Osteoblast (primary cell): ENCODE measurements around the gene ADGRV1. TPM values are rescaled to one million over a fixed set of nuclear protein-coding genes. Genes with fewer than 3 reads are reported as not detected.

Experiments used
- DNase-seq: peaks from one replicate; pipeline ENCODE4 v3.0.0; 2011; ENCODE audit warnings: low spot score, mixed read lengths; ENCODE audit not compliant: insufficient read length; ENCODE audit errors: missing footprints
- H2AFZ ChIP-seq: 2 replicates; pipeline ENCODE4 v1.6.0; 2011; ENCODE audit warnings: mild to moderate bottlenecking, low read length
- H3K27ac ChIP-seq: 2 replicates; pipeline ENCODE4 v1.5.1; 2011; ENCODE audit warnings: mild to moderate bottlenecking, low read depth, low read length, moderate library complexity
- H3K27me3 ChIP-seq: 2 replicates; pipeline ENCODE4 v1.6.0; 2012; ENCODE audit warnings: mild to moderate bottlenecking, control low read depth, inconsistent platforms, low read length, moderate library complexity; ENCODE audit not compliant: insufficient read depth
- H3K36me3 ChIP-seq: 2 replicates; pipeline ENCODE4 v1.5.1; 2011; ENCODE audit warnings: mild to moderate bottlenecking, low read length, control low read depth, moderate library complexity; ENCODE audit not compliant: insufficient read depth
- H3K4me1 ChIP-seq: 2 replicates; pipeline ENCODE4 v1.5.1; 2011; ENCODE audit warnings: mild to moderate bottlenecking, low read length, control low read depth, moderate library complexity; ENCODE audit not compliant: insufficient read depth
- H3K4me2 ChIP-seq: 2 replicates; pipeline ENCODE4 v1.6.0; 2011; ENCODE audit warnings: mild to moderate bottlenecking, low read length; ENCODE audit not compliant: insufficient read depth
- H3K4me3 ChIP-seq: fragments of 200-600 bp; sonication (generic); 3 replicates; pipeline ENCODE4 v1.5.1; 2012; ENCODE audit warnings: mild to moderate bottlenecking, low read length, inconsistent platforms; ENCODE audit not compliant: insufficient read depth
- H3K79me2 ChIP-seq: 2 replicates; pipeline ENCODE4 v1.6.0; 2012; ENCODE audit warnings: mild to moderate bottlenecking, low read length, control low read depth, inconsistent platforms; ENCODE audit not compliant: insufficient read depth
- H3K9me3 ChIP-seq: 2 replicates; pipeline ENCODE4 v1.5.1; 2011; ENCODE audit warnings: low read depth, low read length, control low read depth
- H4K20me1 ChIP-seq: 2 replicates; pipeline ENCODE4 v1.6.0; 2012; ENCODE audit warnings: mild to moderate bottlenecking, low read length, control low read depth; ENCODE audit not compliant: insufficient read depth
- total RNA-seq: library from RNA; depleted of rRNA; stranded (reverse); fragments of >200 nt; gene quantifications from 2 replicates; pipeline ENCODE4 v1.2.3, GENCODE V29; 2012
- TF ChIP-seq, protein P1 (sequence below): IDR thresholded peaks from 2 replicates; pipeline ENCODE4 v1.5.1; 2011; ENCODE audit warnings: mild to moderate bottlenecking, low read depth, low read length, moderate library complexity; ENCODE audit errors: extremely low read depth

ADGRV1 gene
- total RNA-seq, 1 donor: under 0.01 TPM

DNA sequence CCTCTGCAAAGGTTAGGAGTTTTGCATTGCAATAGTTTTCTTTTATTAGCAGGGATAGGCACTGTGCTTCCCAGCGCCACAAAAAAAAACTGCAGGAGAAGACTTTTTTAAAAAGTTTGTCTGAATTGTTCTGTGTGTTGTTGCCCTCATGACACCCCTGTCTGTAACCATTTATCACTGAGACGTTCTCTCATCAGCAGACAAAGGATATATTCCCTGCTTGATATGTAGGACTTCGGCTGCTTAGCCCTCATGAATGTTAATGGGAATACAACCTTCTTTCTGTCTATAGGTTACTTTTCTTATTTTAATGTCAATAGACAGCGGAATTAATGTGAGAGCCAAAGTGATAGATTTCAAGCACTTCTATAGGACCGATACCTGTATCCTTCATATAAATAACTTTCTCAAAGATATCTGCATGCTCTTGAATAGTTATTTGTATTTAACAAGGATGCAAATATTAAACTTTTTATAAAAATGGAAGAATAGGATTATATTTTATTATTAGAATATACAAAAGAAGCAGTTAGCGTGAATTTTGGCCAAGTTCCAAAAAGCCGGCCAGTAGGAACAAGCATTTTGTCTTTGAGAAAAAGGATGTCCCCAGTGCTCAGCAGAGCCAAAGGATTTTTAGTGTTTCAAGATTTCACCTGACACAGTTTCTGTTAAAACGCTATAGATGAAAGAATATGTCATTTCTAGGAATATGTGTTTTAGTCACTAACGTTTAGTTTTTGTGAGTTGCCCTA, 27.7 kb upstream of the ADGRV1 start:
- no peak overlapping the region for H3K27ac ChIP-seq
- peaks cover 39% of the 10 kb centered on the region for H3K79me2 ChIP-seq
- no peak for DNase-seq
- TF ChIP-seq, protein P1, sequence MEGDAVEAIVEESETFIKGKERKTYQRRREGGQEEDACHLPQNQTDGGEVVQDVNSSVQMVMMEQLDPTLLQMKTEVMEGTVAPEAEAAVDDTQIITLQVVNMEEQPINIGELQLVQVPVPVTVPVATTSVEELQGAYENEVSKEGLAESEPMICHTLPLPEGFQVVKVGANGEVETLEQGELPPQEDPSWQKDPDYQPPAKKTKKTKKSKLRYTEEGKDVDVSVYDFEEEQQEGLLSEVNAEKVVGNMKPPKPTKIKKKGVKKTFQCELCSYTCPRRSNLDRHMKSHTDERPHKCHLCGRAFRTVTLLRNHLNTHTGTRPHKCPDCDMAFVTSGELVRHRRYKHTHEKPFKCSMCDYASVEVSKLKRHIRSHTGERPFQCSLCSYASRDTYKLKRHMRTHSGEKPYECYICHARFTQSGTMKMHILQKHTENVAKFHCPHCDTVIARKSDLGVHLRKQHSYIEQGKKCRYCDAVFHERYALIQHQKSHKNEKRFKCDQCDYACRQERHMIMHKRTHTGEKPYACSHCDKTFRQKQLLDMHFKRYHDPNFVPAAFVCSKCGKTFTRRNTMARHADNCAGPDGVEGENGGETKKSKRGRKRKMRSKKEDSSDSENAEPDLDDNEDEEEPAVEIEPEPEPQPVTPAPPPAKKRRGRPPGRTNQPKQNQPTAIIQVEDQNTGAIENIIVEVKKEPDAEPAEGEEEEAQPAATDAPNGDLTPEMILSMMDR: no peak
- H3K27me3 ChIP-seq: peaks cover 19% of the 10 kb centered on the region
- no peak overlapping the region for H3K4me3 ChIP-seq
- peaks cover 7% of the 10 kb centered on the region for H4K20me1 ChIP-seq
- peaks cover 16% of the 10 kb centered on the region for H3K4me1 ChIP-seq
- no peaks in the 10 kb centered on the region for H3K9me3 ChIP-seq
- no peak overlapping the region for H2AFZ ChIP-seq
- H3K4me2 ChIP-seq: peak overlapping the region; percentile 97
- H3K36me3 ChIP-seq: no peaks in the 10 kb centered on the region

DNA sequence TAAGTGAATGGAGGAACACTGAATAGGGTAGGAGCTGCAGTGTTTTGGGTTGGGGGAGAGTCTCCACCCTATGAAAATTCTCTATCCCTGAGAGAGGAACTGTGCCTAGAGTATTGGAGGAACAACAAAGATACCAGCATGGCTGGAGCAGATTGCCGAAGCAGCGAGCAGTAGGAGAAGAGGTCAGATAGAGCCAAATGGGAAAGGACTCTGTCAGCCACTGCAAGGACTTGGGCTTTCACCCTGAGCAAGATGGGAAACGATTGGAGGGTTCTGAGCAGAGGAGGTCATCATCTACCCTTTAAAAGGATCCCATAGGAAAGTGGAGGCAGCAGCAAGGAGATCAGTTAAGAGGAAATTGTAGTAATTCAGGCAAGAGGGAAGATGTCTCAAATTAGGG, 24.8 kb upstream of the ADGRV1 start:
- H3K27ac ChIP-seq: no peak overlapping the region

DNA sequence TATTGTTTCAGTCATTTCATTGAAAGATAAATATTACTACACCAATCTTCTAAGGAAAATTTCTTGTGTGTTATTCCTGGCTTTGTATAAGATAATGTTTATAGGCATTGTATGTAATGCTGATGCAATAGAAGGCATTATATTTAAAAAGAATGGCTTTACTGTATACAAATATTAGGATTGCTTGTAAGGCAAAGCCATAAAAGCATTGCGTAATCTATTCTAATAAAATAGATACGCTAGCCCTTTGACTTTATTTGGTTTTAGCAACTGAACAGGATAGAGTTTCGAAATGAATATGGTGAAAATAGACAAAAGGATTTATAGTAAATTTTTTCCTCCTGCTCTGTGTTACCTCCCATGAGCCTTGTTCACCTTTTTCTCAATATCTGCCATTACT, 23.7 kb upstream of the ADGRV1 start:
- no peak overlapping the region for H2AFZ ChIP-seq
- H3K4me2 ChIP-seq: no peak overlapping the region
- peaks cover 5% of the 10 kb centered on the region for H3K4me1 ChIP-seq
- H4K20me1 ChIP-seq: no peaks in the 10 kb centered on the region
- H3K36me3 ChIP-seq: no peaks in the 10 kb centered on the region
- TF ChIP-seq, protein P1: no peak
- peaks cover under 1% of the 10 kb centered on the region for H3K79me2 ChIP-seq
- H3K4me3 ChIP-seq: no peak overlapping the region
- H3K27me3 ChIP-seq: peaks cover 22% of the 10 kb centered on the region
- no peak overlapping the region for H3K27ac ChIP-seq
- no peaks in the 10 kb centered on the region for H3K9me3 ChIP-seq
- DNase-seq: no peak

More for the DNA sequence above, 24.8 kb upstream of the ADGRV1 start:
- TF ChIP-seq, protein P1: no peak
- no peak overlapping the region for H3K4me3 ChIP-seq
- peaks cover 22% of the 10 kb centered on the region for H3K27me3 ChIP-seq
- peaks cover 11% of the 10 kb centered on the region for H3K79me2 ChIP-seq
- no peak overlapping the region for H2AFZ ChIP-seq
- H3K9me3 ChIP-seq: no peaks in the 10 kb centered on the region
- H3K4me1 ChIP-seq: peaks cover 5% of the 10 kb centered on the region
- DNase-seq: no peak
- H4K20me1 ChIP-seq: no peaks in the 10 kb centered on the region
- H3K4me2 ChIP-seq: no peak overlapping the region
- no peaks in the 10 kb centered on the region for H3K36me3 ChIP-seq

DNA sequence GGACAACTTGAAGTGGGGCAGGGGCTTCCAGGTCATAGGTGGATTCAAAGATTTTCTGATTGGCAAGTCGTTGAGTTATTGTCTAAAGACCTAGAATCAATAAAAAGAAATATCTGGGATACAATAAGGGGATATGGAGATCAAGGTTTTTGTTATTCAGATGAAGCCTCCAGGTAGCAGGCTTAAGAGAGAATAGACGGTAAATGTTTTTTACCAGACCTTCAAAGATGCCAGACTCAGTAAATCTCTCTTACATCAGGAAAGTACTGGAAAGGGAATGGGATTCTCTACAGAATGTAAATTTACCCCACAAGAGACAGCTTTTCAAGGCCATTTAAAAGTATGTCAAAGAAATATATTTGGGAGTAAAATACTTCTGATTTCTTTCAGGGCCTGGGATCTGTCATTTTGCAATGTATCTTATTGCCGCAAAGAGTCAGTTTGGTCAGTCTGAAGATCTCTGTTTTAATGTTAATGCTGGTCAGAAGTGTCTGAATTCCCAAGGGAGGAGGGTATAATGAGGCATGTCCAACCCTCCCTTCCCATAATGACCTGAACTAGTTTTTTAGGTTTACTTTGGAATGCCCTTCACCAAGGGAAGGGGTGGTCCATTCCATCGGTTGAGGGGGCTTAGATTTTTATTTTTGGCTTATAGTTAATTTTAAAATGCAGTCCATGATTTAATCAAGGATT, 15.6 kb upstream of the ADGRV1 start:
- Histone ChIP-seq H3K27me3 (peaks cover 17% of the 10 kb centered on the region), H3K79me2 (no peaks in the 10 kb centered on the region), H3K9me3 (no peaks in the 10 kb centered on the region), H3K4me1 (peaks cover 5% of the 10 kb centered on the region), H3K36me3 (no peaks in the 10 kb centered on the region), H3K4me3 (no peak overlapping the region), H2AFZ (no peak overlapping the region), H3K27ac (no peak overlapping the region), H4K20me1 (no peaks in the 10 kb centered on the region), H3K4me2 (no peak overlapping the region)
- DNase-seq: no peak
- TF ChIP-seq, protein P1: no peak
